Cardiac fibroblast (primary cell): Measurements from ENCODE around the gene TAMM41.

ENCODE experiments used
- DNase-seq, 2 donors: peaks; one replicate each; pipeline versions ENCODE4 v3.0.0 to v3.0.0-alpha.2; 2010; ENCODE audit warnings: low read depth in 2 of 2
- H3K4me3 ChIP-seq, 2 donors: replicated peaks in 1 of 2; 1 replicate in 1 of 2; 2 replicates in 1 of 2; pipeline ENCODE4 v1.5.1; 2011; ENCODE audit warnings: low read depth in 2 of 2, low read length in 2 of 2, mild to moderate bottlenecking in 2 of 2, moderate library complexity in 1 of 2
- CTCF ChIP-seq: IDR thresholded peaks from one replicate; pipeline ENCODE4 v1.5.1; 2011; ENCODE audit warnings: low read depth, mild to moderate bottlenecking, low read length, inconsistent platforms

Gene TAMM41

GRCh38 chr3:11769704-11770476 lies 76.8 kb downstream of the TAMM41 start:
- no peak overlapping the region for H3K4me3 ChIP-seq
- TF ChIP-seq CTCF, result no peak
- no peak for DNase-seq

- DNase-seq, result no peak
- TF ChIP-seq CTCF, result no peak
- H3K4me3 ChIP-seq, result no peak overlapping the region
Observed at GRCh38 chr3:11768604-11769003, 78.1 kb downstream of the TAMM41 start.

- peak; percentile 38 to 88 for DNase-seq
- H3K4me3 ChIP-seq, result no peak overlapping the region
- no peak for TF ChIP-seq CTCF
Observed at GRCh38 chr3:11764931-11765363, 81.7 kb downstream of the TAMM41 start.

- TF ChIP-seq CTCF, result no peak
- DNase-seq, result no peak
- no peak overlapping the region for H3K4me3 ChIP-seq
Observed at GRCh38 chr3:11759996-11760395, 86.7 kb downstream of the TAMM41 start.

- no peak overlapping the region for H3K4me3 ChIP-seq
- TF ChIP-seq CTCF, result no peak
- no peak for DNase-seq
Observed at GRCh38 chr3:11757929-11758328, 88.8 kb downstream of the TAMM41 start.

- TF ChIP-seq CTCF, result no peak
- no peak overlapping the region for H3K4me3 ChIP-seq
- DNase-seq, result peak; percentile 41 to 73
Observed at GRCh38 chr3:11757441-11757875, 89.2 kb downstream of the TAMM41 start.
